HepG2 (cell line): ENCODE results near the gene TMEM97. TPM values are rescaled to one million over a fixed set of nuclear protein-coding genes. Genes with fewer than 3 reads are reported as not detected.
"Not testable (repeated sequence)": the region's sequence is repeated elsewhere in the genome, so short reads cannot be mapped to it uniquely, and the experiment has no call there.

Experiments
- ATAC-seq: fragments of 200-7000 bp; cut with Tn5 transposase; 3 replicates; pipeline ENCODE4 v1.9.1; 2020; ENCODE audit warnings: mild to moderate bottlenecking, moderate library complexity
- BruUV-seq: library from RNA; stranded (reverse); fragments of 400-500 nt; replicated peaks from 2 replicates; lab custom pipeline; 2021; lab: Mats Ljungman, UMichigan
- CTCF ChIA-PET: fragments of 300-600 bp; formaldehyde crosslinking; extraction: SDS; loops from one replicate; lab custom pipeline; 2021; ENCODE audit warnings: low total read pairs, inconsistent platforms, low intra/inter-chr PET ratio; lab: Yijun Ruan, JAX
- POLR2A ChIA-PET: fragments of 350-600 bp; sonication (Branson Sonifier 250); formaldehyde crosslinking; loops from one replicate; lab custom pipeline; 2020; ENCODE audit warnings: antibody characterized with exemption, inconsistent platforms; lab: Yijun Ruan, JAX
- DNase-seq: peaks from one replicate; pipeline ENCODE4 v3.0.0-alpha.2; 2015; ENCODE audit warnings: low spot score
- FAIRE-seq: peaks from 3 replicates; lab custom pipeline; 2011; peaks lifted over from hg19 to GRCh38; lab: Jason Lieb, UNC
- H2AFZ ChIP-seq: one replicate; pipeline ENCODE4 v1.6.1; 2011; ENCODE audit warnings: low read length, inconsistent platforms
- H3K27ac ChIP-seq: fragments of 300-600 bp; 3 replicates; pipeline ENCODE4 v1.8.0; 2011; ENCODE audit warnings: mixed run types, mild to moderate bottlenecking, mixed read lengths, low read length, inconsistent platforms; ENCODE audit not compliant: insufficient read depth; ENCODE audit errors: extremely low read length
- H3K27me3 ChIP-seq, 2 experiments: fragments of 200-600 bp in 1 of 2; 2 replicates in 1 of 2; 3 replicates in 1 of 2; pipeline versions ENCODE4 v1.6.0 to v1.8.0; 2011; ENCODE audit warnings: low read length in 2 of 2, mild to moderate bottlenecking in 2 of 2, moderate library complexity in 2 of 2, inconsistent platforms in 1 of 2; ENCODE audit not compliant: insufficient read depth in 2 of 2, control insufficient read depth in 1 of 2
- H3K36me3 ChIP-seq, 2 experiments: fragments of 200-600 bp in 1 of 2; replicated peaks in 1 of 2; 2 replicates in 1 of 2; 3 replicates in 1 of 2; pipeline versions ENCODE4 v1.5.1 to v1.8.0; 2011; ENCODE audit warnings: low read length in 2 of 2, inconsistent platforms in 1 of 2; ENCODE audit not compliant: insufficient read depth in 2 of 2, control insufficient read depth in 1 of 2
- H3K4me1 ChIP-seq: 2 replicates; pipeline ENCODE4 v1.5.1; 2012; ENCODE audit warnings: low read length, inconsistent platforms; ENCODE audit not compliant: insufficient read depth
- H3K4me2 ChIP-seq: 2 replicates; pipeline ENCODE4 v1.6.0; 2011; ENCODE audit warnings: low read depth, low read length, inconsistent platforms
- H3K4me3 ChIP-seq, 3 experiments: fragments of 200-600 bp in 1 of 3; sonication (generic), shearing (Covaris generic) in 1 of 3; replicated peaks in 1 of 3; 2 replicates each; pipeline ENCODE4 v1.5.1; 2011 to 2016; ENCODE audit warnings: low read length in 3 of 3, inconsistent platforms in 2 of 3, low read depth in 2 of 3, mild to moderate bottlenecking in 2 of 3, control low read depth in 1 of 3, mixed read lengths in 1 of 3; ENCODE audit not compliant: insufficient read depth in 1 of 3
- H3K79me2 ChIP-seq: one replicate; pipeline ENCODE4 v1.6.1; 2011; ENCODE audit warnings: low read length, inconsistent platforms; ENCODE audit not compliant: insufficient read depth
- H3K9ac ChIP-seq: 2 replicates; pipeline ENCODE4 v1.6.0; 2011; ENCODE audit warnings: mild to moderate bottlenecking, low read depth, low read length, inconsistent platforms; ENCODE audit not compliant: insufficient read depth
- H3K9me3 ChIP-seq: 2 replicates; pipeline ENCODE4 v1.5.1; 2012; ENCODE audit warnings: mild to moderate bottlenecking, low read length
- H4K20me1 ChIP-seq: 2 replicates; pipeline ENCODE4 v1.6.0; 2011; ENCODE audit warnings: inconsistent platforms, mild to moderate bottlenecking, low read length, moderate library complexity; ENCODE audit not compliant: insufficient read depth
- CREB1 ChIP-seq, 2 experiments: fragments of 450-650 bp in 1 of 2; IDR thresholded peaks; 2 replicates each; pipeline ENCODE4 v1.6.1; 2016 to 2017; ENCODE audit warnings: control low read depth in 1 of 2, mild to moderate bottlenecking in 1 of 2, missing compliant biosample characterization in 1 of 2, missing genetic modification characterization in 1 of 2
- CTCF ChIP-seq: sonication (generic); formaldehyde crosslinking; IDR thresholded peaks from 2 replicates; pipeline ENCODE4 v1.5.0; 2020; ENCODE audit warnings: mild to moderate bottlenecking, missing genetic modification reagents, moderate library complexity
- ETV5 ChIP-seq: IDR thresholded peaks from 2 replicates; pipeline ENCODE4 v1.6.1; 2018; ENCODE audit warnings: missing biosample characterization, missing genetic modification reagents, inconsistent platforms, borderline replicate concordance
- RAD21 ChIP-seq: fragments of 450-650 bp; formaldehyde crosslinking; IDR thresholded peaks from 2 replicates; pipeline ENCODE4 v1.5.0; 2020; ENCODE audit warnings: mild to moderate bottlenecking
- TARDBP ChIP-seq: sonication (generic); formaldehyde crosslinking; IDR thresholded peaks from 2 replicates; pipeline ENCODE4 v1.8.0; 2022; ENCODE audit warnings: mild to moderate bottlenecking, missing genetic modification reagents
- WGBS: methylation state at CpG from one replicate; pipeline ENCODE4 v1.1.6; 2017; ENCODE audit warnings: low lambda C conversion rate; 5-methylcytosine and 5-hydroxymethylcytosine counted together
- in situ Hi-C: cut with HindIII; loops from 2 replicates; pipeline ENCODE4 v1.10.0; 2017; ENCODE audit warnings: low pct_unique_long_range_greater_than_20kb; ENCODE audit not compliant: extremely low pct_ligation_motif_present
- intact Hi-C: fragments of 100-400 bp; cut with micrococcal nuclease; formaldehyde crosslinking; loops from one replicate; pipeline ENCODE4 v1.10.0; 2022; ENCODE audit not compliant: unreplicated experiment
- polyA plus RNA-seq, 8 experiments: library from polyadenylated mRNA; depleted of rRNA in 3 of 8; stranded (reverse) in 7 of 8; unstranded in 1 of 8; fragments of >200 nt; fragmentation: Illumina TruSeq in 4 of 8; extraction: Trizol in 4 of 8; gene quantifications; 2 replicates each; pipeline versions ENCODE4 v1.2.1 to v1.2.3, GENCODE V29; 2011 to 2016; ENCODE audit warnings: low read depth in 4 of 8, missing spikeins in 1 of 8, mixed read lengths in 1 of 8; ENCODE audit not compliant: insufficient read depth in 1 of 8
- total RNA-seq, 5 experiments: library from RNA; depleted of rRNA; stranded (reverse); fragments of >200 nt; fragmentation: Illumina TruSeq; extraction: Trizol; gene quantifications; 2 replicates each; pipeline ENCODE4 v1.2.3, GENCODE V29; 2016; ENCODE audit warnings: low read depth in 1 of 5

TMEM97 gene
- total and polyA plus RNA-seq, 2 of the 13 experiments (the other 11 are each of a cell fraction or from before 2014, with no cell fraction given), result 69.6 to 137 TPM

- H4K20me1 ChIP-seq, result no peaks in the 10 kb centered on the region
- TF ChIP-seq ETV5 (CRISPR knock-in tag) (no peak), TARDBP (CRISPR knock-in tag) (no peak), RAD21 (CRISPR knock-in tag) (no peak)
- TF ChIP-seq, all 625 proteins: peak for 0
- FAIRE-seq, result no peak
- no TSS peak for BruUV-seq
- WGBS, result 5% methylated on average over 1 of the region's 1 CpG
- H3K27me3 ChIP-seq, result no peaks in the 10 kb centered on the region; a peak in 1 of 5 replicates
- H3K9ac ChIP-seq, result no peak overlapping the region
- no peak for ATAC-seq
- DNase-seq, result no peak
- H3K36me3 ChIP-seq, result no peaks in the 10 kb centered on the region
- H3K9me3 ChIP-seq, result no peaks in the 10 kb centered on the region
- peaks cover 23% of the 10 kb centered on the region for H3K4me1 ChIP-seq
- ChIA-PET POLR2A (no interaction called here), CTCF (no interaction called here)
- H2AFZ ChIP-seq, result no peak overlapping the region
- no peak overlapping the region for H3K4me3 ChIP-seq
- H3K27ac ChIP-seq, result no peak overlapping the region
- in situ Hi-C loops, result no loop called here
- H3K79me2 ChIP-seq, result no peaks in the 10 kb centered on the region
- intact Hi-C loops, result no loop called here
- no peak overlapping the region for H3K4me2 ChIP-seq
These were observed 27.1 kb upstream of the TMEM97 start for GRCh38 chr17:28291780-28292330.

GRCh38 chr17:28292878-28293277, 26.1 kb upstream of the TMEM97 start:
- H4K20me1 ChIP-seq; CTCF ChIA-PET; POLR2A ChIA-PET; H3K4me3 ChIP-seq; H3K27ac ChIP-seq; H3K9ac ChIP-seq; H2AFZ ChIP-seq; H3K9me3 ChIP-seq; H3K79me2 ChIP-seq; in situ Hi-C loops; DNase-seq; ATAC-seq; H3K4me2 ChIP-seq; intact Hi-C loops; BruUV-seq; H3K27me3 ChIP-seq; H3K36me3 ChIP-seq; FAIRE-seq; TF ChIP-seq CREB1 (CRISPR knock-in tag; IDR thresholded peaks at IDR 0.05): not testable (repeated sequence)
- 0 out of 2 replicates have a peak, but pooled peaks have one; percentile 41 for TF ChIP-seq CREB1 (IDR thresholded peaks at IDR 0.05)
- 0 out of 2 replicates have a peak, but pooled peaks have one; percentile 20 for TF ChIP-seq CTCF (CRISPR knock-in tag)
- 43% methylated on average over 12 of the region's 12 CpGs for WGBS
- peaks cover 23% of the 10 kb centered on the region for H3K4me1 ChIP-seq
